Glutamatergic neuron (in vitro differentiated cells): ENCODE results near the gene LRFN2. TPM values are rescaled to one million over a fixed set of nuclear protein-coding genes. Genes with fewer than 3 reads are reported as not detected.

Experiments
- DNase-seq: peaks from one replicate; pipeline ENCODE4 v3.0.0; 2022
- H3K27ac Mint-ChIP-seq: one replicate; pipeline ENCODE4 v1.8.0; 2020; ENCODE audit warnings: mild to moderate bottlenecking, mixed read lengths, inconsistent platforms; ENCODE audit not compliant: unreplicated experiment
- H3K27me3 Mint-ChIP-seq: one replicate; pipeline ENCODE4 v1.8.0; 2020; ENCODE audit warnings: mild to moderate bottlenecking, moderate library complexity, mixed read lengths, inconsistent platforms; ENCODE audit not compliant: unreplicated experiment
- H3K36me3 Mint-ChIP-seq: one replicate; pipeline ENCODE4 v1.8.0; 2020; ENCODE audit warnings: mild to moderate bottlenecking, mixed read lengths, inconsistent platforms; ENCODE audit not compliant: unreplicated experiment
- H3K4me1 Mint-ChIP-seq: one replicate; pipeline ENCODE4 v1.8.0; 2020; ENCODE audit warnings: mild to moderate bottlenecking, low read depth, mixed read lengths, inconsistent platforms; ENCODE audit not compliant: unreplicated experiment
- H3K4me3 Mint-ChIP-seq: one replicate; pipeline ENCODE4 v1.8.0; 2020; ENCODE audit warnings: mild to moderate bottlenecking, mixed read lengths, inconsistent platforms; ENCODE audit not compliant: unreplicated experiment
- H3K9me3 Mint-ChIP-seq: one replicate; pipeline ENCODE4 v1.8.0; 2020; ENCODE audit warnings: mild to moderate bottlenecking, moderate library complexity, mixed read lengths, inconsistent platforms; ENCODE audit not compliant: unreplicated experiment
- CTCF ChIP-seq: fragments of 200-600 bp; sonication (generic); IDR thresholded peaks from one replicate; pipeline ENCODE4 v1.5.0; 2021; ENCODE audit not compliant: partially characterized antibody, unreplicated experiment
- total RNA-seq: library from RNA; stranded (reverse); fragmentation: NEBNext Ultra II Directional; extraction: Animal tissue kit (Norgen Biotek cat#: 25700); gene quantifications from one replicate; pipeline ENCODE4 v1.2.1, GENCODE V29; 2021; ENCODE audit not compliant: unreplicated experiment

LRFN2 gene
- total RNA-seq, 1 donor from 2014 or later: 0.56 TPM

- H3K4me3 Mint-ChIP-seq: no peak overlapping the region
- no peak for TF ChIP-seq CTCF
- no peak for DNase-seq
- no peaks in the 10 kb centered on the region for H3K36me3 Mint-ChIP-seq
- no peak overlapping the region for H3K27ac Mint-ChIP-seq
- no peaks in the 10 kb centered on the region for H3K9me3 Mint-ChIP-seq
- peaks cover 5% of the 10 kb centered on the region for H3K27me3 Mint-ChIP-seq
- H3K4me1 Mint-ChIP-seq: no peaks in the 10 kb centered on the region
Measured at GRCh38 chr6:40526036-40526435, 61.1 kb downstream of the LRFN2 start.

- Mint-ChIP-seq H3K4me3 (no peak overlapping the region), H3K9me3 (no peaks in the 10 kb centered on the region), H3K36me3 (no peaks in the 10 kb centered on the region), H3K4me1 (peaks cover 1% of the 10 kb centered on the region), H3K27ac (no peak overlapping the region), H3K27me3 (peaks cover 7% of the 10 kb centered on the region)
- DNase-seq: no peak
- TF ChIP-seq CTCF: no peak
Measured at GRCh38 chr6:40524797-40525585, 62.2 kb downstream of the LRFN2 start.

GRCh38 chr6:40523505-40524172 is 63.5 kb downstream of the LRFN2 start:
- H3K4me3 Mint-ChIP-seq: no peak overlapping the region
- no peak for TF ChIP-seq CTCF
- no peak for DNase-seq
- H3K9me3 Mint-ChIP-seq: no peaks in the 10 kb centered on the region
- H3K27me3 Mint-ChIP-seq: peaks cover 7% of the 10 kb centered on the region
- H3K36me3 Mint-ChIP-seq: no peaks in the 10 kb centered on the region
- H3K27ac Mint-ChIP-seq: no peak overlapping the region
- peaks cover 6% of the 10 kb centered on the region for H3K4me1 Mint-ChIP-seq

GRCh38 chr6:40521496-40521895 is 65.7 kb downstream of the LRFN2 start:
- no peak for DNase-seq

More at GRCh38 chr6:40521496-40521895, 65.7 kb downstream of the LRFN2 start:
- no peaks in the 10 kb centered on the region for H3K36me3 Mint-ChIP-seq
- TF ChIP-seq CTCF: no peak
- H3K27ac Mint-ChIP-seq: no peak overlapping the region
- H3K4me3 Mint-ChIP-seq: no peak overlapping the region
- peaks cover 8% of the 10 kb centered on the region for H3K4me1 Mint-ChIP-seq
- peaks cover 7% of the 10 kb centered on the region for H3K27me3 Mint-ChIP-seq
- H3K9me3 Mint-ChIP-seq: no peaks in the 10 kb centered on the region
